ENCODE measurements around the gene ABCD2.
A peak's percentile ranks its signal among the peaks of the same experiment; 100 is the strongest.
"Not testable (repeated sequence)": the region's sequence is repeated elsewhere in the genome, so short reads cannot be mapped to it uniquely, and the experiment has no call there.

The ABCD2 gene

GRCh38 chr12:39619660-39620433 lies at the start of gene ABCD2:
TSS of gene ABCD2 (minus strand) at chr12:39619803. CDS start at chr12:39619615, 188 bp downstream.
- peak; percentile 91 for DNase-seq

DNA sequence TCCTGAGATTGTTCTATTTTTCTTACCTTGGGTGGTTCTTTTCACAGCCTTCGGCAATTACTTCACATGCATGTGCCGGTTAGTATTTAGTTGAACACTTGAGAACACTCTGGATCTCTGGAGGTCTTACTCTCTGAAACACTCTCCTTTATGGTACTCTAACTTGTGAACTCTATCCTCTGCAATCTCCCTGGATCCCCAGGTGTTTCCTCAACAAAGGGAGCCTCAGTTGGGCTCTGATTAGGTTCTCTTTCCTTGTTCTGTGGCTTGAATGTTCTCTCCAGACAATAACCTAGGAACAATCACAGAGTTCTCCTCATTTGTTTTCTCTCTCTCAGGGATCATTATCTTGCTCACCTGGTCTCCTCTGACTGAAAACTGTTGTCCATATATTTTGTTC lies 40.5 kb upstream of the ABCD2 start:
- no peak for DNase-seq

DNA sequence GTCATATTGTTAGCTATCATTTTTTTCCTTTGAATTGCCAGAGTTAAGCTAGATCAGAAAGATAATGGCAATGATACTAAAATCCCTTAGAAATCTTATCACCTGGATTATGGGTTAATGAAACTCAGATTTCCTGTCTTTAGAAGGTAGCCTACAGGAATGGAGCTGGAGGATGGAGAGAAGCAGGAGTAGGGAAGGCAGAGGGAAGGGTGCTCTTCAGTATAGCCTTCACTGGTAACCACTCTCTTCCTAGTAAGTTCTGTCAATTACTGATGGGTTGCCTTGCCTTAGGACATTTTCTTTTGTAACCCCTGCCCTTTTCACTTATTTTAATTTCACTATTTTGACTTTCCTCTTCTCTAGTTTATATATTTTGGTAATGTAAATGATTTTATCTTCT lies 27.8 kb upstream of the ABCD2 start:
- DNase-seq: no peak

- no peak for DNase-seq
Observed at GRCh38 chr12:39646963-39647362, 27.4 kb upstream of the ABCD2 start.

- no peak for DNase-seq
Observed at GRCh38 chr12:39643052-39643451, 23.4 kb upstream of the ABCD2 start.

DNA sequence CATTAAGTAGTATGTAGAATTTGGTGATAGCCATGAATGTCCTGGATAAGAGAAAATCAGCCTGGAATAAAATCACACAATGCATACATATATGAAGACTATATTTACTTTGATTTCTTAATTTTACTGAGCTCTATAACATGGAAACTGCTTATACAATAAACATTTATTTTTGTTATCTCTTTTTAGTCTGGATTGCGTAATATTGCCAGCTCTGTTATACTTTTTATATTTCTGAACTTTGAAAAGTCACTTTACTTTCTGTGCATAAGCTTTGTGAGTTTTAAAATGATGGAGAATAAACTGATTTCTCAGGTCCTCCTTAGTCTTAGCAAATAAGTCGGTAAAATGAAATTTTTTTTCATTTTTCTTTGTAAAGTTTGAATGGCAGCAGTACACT lies 19.2 kb upstream of the ABCD2 start:
- no peak for DNase-seq

DNA sequence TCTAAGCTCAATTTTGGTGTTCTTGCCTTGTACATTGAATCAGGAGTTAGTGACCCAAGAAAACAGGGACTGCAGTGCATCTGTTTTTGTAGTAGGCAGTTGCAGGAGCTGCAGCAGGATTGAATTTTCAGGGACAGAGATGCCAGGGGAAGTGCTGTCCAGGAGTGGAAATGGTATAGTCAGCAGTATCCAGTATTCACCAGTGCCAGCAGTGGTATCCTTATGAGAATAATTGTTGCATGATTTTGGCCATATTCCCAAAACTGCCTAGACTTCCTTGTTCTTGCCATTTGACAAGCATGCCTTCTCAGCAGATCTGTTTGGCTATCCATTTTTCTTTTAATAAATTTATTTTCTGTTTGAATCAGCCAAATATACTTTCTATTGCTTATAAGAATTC lies 18.6 kb upstream of the ABCD2 start:
- no peak for DNase-seq

DNA sequence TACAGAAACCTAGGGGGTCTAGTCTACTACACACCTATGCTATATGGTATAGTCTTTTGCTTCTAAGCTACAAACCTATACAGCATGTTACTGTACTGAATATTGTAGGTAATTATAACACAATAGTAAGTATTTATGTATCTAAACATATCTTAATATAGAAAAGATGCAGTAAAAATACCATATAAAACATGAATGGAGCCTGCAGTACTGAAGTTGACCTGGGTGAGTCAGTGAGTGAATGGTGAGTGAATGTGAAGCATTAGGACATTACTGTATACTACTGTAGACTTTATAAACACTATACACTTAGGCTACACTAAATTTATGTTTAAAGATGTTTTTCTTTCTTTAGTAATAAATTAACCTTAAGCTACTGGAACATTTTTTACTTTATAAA lies 13.1 kb upstream of the ABCD2 start:
- no peak for DNase-seq

- DNase-seq: no peak
Observed at GRCh38 chr12:39628836-39629235, 9.2 kb upstream of the ABCD2 start.

DNA sequence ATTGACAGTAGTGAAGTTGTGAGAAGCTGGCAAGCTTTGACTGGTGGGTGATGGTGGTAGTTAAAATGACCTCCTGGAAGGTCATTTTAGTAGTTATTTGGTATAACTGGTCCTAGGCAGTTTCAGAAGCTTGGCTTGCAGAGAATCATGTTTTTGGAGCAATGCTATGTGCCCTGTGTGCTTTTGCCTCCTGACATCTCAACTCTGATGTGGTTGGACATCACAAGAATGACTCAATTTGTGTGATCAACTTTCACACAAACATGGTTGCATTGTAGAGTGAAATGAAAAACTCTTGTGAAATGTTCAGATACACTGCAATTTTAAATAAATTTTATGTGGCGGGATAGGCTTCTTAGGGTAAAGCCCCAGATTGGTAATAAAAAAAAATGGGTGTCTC lies 8.3 kb upstream of the ABCD2 start:
- no peak for DNase-seq

GRCh38 chr12:39626033-39626814 lies 6.6 kb upstream of the ABCD2 start:
- no peak for DNase-seq

- DNase-seq: no peak
Observed at GRCh38 chr12:39623919-39624318, 4.3 kb upstream of the ABCD2 start.

DNA sequence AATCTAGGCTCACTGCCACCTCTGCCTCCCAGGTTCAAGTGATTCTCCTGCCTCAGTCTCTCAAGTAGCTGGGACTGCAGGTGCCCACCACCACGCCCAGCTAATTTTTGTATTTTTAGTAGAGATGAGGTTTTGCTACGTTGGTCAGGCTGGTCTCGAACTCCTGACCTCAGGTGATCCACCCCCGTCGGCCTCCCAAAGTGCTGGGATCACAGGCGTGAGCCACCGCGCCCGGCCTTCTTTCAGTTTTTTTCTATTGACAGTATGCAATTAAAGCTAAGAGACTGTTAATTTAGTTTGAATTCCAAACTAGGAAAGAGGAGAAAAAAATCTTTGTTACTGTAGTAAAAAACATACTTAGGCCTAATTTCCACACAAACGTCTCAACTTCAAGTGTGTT lies 3.6 kb upstream of the ABCD2 start:
- DNase-seq: not testable (repeated sequence)

DNA sequence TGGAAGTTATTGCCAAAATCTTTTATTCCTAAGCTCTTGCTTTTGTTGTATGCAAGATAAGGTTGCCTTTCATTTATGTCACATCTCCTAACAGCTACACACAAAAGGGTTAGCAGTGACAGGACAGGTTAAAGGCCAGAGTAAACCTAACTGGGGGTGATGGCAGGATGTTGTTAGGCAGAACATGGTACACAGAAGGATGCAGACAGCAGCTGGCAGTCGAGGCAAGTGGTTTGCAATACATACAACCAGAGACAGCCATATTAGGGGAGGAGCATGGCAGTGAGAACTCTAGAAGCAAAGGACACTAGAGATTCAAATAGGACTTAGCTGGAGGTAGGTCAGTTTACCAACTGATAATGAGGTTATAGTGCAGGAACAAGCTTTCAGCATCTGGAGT lies 2.7 kb upstream of the ABCD2 start:
- DNase-seq: no peak

DNA sequence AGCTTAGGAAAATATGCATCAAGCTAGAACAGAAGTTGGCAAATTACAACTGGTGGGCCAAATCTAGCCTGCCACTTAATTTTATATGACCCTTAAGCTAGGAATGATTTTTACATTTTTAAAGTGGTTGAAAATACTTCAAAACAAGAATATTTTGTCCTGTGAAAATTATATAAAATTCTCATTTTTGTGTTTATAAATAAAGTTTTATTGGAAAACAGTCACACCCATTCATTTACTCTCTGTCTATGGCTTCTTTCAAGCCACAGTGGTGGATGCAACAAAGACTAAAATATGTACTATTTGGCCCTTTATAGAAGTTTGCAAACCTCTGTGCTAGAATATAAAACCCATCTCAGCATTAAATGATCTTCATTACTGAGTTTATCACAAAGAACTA lies 2.1 kb upstream of the ABCD2 start:
- DNase-seq: no peak

DNA sequence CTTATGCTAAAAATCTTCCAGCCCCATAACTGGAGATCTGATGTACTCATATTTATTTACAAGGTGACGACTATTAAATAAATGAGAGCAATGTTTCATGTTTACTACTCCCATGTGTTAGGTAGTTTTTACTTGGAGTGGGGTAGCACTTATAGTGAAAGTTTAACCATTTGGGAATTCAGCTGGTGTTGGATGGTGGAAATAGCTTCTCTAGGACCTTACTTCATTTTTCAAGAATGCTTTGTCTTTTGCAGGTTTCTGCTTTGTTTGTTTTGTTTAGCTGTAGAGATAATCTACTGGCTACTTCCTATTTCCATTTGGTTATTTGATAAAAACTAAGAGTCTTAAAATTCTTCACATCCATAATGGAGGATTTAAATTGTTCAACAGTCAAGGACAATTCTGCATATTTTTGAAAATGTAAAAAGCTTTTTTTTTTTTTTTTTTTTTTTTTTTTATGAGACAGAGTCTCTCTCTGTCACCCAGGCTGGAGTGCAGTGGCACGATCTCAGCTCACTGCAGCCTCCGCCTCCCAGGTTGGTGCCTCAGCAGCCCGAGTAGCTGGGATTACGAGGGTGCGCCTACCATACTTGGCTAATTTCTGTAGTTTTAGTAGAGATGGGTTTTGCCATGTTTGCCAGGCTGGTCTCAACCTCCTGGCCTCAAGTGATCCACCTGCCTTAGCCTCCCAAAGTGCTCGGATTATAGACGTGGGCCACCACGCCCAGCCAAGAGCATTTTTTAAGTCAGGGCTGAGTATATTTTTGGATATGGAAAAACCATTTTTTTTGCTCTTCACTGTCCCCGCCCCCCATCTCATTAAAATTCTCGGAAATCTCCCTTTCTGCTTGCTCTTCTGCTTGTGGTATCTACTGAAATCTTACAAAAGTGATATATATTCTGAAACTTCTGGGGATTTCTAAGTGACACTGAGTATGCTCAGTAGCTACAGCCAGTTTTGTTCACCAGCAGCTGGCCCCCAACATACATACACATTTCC lies 1.4 kb upstream of the ABCD2 start:
- DNase-seq: peak; percentile 49

- DNase-seq: peak; percentile 52
Observed at GRCh38 chr12:39619316-39619659, 315 bp downstream of the ABCD2 start.

- peak; percentile 12 for DNase-seq
Observed at GRCh38 chr12:39618701-39619100, 902 bp downstream of the ABCD2 start.

DNA sequence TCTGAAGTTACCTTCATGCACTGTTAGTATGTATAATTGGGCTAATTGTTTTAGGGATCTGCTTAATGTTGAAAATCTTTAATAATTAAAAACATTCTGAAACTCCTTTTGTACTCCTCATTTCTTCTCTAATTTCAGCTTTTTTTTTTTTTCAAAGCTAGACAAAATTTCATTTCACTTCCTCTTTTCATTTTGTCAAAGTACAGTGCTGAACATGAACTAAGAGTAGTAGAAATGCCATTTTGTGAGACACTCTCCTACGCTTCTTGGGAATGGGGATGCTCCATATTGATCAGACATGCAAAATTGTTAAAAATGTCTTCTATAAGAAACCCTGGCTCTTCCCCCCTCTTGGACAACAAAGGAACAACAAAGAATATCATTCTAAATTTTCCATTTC lies 1.7 kb downstream of the ABCD2 start:
- DNase-seq: peak; percentile 54

DNA sequence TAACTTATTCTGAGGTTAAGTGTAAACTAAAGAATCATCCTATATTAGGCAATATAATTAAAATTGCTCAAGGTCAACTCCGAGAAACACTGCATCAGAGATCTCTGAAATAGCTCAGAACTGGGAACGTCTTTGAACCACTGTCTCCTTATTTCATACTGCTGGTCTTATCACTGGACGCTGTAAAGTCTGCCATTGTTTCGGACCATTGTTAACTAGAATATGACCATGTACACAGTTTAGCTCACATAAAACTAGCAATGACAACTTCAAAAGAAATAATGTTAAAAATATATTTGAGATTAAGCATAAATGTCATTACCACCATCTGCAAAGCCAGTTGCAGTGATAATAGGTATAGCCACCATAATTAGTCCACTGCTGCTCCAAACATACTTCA lies 2.9 kb downstream of the ABCD2 start:
- DNase-seq: no peak

DNA sequence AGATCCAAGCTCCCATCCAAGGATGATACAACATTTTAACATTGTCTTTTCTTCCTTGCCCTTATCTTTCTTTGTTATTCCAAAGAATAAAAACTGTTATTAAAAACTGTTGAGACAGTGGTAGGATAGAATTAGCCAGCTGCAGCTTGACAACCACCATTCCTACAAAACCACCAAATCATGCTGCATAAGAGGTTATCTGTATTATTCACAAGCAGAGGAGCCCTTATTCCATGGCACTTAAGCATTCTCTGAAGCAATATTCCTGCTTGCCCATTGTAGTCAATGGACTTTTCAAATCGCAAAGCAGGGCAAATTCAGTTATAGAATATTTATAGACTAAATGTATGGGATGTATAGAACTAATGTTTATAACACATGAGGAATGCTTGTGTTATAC lies 3.4 kb downstream of the ABCD2 start:
- no peak for DNase-seq

DNA sequence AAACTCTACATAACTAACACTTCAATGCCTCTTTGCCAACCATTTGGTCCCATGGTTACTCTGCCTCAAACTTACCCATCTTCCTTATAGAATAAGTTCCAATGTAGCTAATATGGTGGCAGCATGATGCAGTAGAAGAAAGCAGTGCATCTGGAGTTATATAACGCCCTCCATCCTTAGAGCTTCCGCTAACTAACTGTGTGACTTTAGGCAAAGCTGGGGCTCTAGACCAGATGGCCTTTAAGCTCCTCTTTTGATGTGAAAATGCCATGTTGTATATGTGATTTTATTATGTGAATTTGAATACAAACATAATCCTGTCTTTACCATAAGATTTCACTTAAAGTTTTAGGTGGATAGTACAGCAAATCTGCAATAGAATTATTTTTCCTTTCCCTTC lies 6.1 kb downstream of the ABCD2 start:
- DNase-seq: no peak

DNA sequence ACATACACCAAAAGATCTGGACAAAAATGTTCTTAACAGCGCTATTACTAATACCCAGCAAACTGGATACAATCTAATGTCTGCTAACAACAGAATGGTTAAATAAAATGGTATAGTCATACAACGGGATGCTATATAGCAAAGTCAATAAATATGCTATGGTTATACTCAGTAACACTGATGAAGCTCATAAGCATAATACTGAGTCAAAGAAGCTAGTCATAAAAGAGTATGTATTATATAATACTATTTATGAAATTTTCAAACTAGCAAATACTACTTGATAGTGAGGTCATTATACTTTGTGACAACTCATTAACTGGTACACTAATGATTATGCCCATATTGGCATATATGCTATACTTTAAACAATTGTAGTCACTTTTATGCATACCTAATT lies 7.4 kb downstream of the ABCD2 start:
- no peak for DNase-seq
